GM21367 (cell line): ENCODE data around the gene SCGB2A2.

Experiments used
- ATAC-seq: cut with Tn5 transposase; IDR thresholded peaks from one replicate; pipeline ENCODE4 v1.9.1; 2021; ENCODE audit not compliant: unreplicated experiment

The SCGB2A2 gene

GRCh38 chr11:62269654-62270278 lies at the start of gene SCGB2A2:
Gene SCGB2A2 (plus strand): TSS chr11:62270158. CDS start chr11:62270217, 59 bp downstream.
- no peak for ATAC-seq

- no peak for ATAC-seq
These were observed 48.5 kb upstream of the SCGB2A2 start for GRCh38 chr11:62221498-62221897.

- no peak for ATAC-seq
These were observed 46.9 kb upstream of the SCGB2A2 start for GRCh38 chr11:62223095-62223494.

DNA sequence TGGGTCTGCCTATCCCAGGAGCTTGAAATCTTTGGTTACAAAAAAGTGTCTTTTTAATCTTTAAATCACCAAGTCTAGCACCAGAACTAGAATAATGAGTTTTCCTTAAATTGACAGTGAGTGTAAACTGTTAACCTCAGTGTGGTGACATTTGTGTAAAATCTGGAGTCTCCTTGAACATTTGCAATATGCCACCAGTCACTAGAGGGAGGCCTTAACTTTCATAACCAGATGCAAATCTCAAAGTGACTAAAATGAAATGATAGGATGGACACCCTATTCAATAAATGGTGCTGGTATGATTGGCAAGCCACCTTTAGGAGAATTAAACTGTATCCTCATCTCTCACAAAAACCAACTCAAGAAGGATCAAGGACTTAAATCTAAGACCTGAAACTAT lies 36.2 kb upstream of the SCGB2A2 start:
- no peak for ATAC-seq

DNA sequence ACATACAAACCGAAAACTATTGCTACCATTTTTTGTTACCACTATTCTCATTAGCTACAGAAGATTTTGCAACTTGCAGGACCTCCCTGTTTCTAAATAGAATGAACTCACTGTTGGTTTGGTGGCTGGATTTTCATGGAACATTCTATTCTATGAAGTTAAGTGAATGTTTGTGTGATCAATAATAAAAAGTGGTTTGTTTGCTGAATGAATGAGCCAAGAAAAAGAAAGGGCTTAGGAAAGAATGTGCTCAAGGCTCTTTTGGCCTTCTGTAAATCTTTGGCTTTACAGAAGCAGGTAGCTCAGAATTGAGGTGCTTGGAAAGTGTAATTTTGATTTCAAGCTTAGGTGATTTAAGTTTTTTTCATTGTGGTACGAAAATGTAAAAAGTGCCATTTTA lies 33.8 kb upstream of the SCGB2A2 start:
- ATAC-seq, result no peak

GRCh38 chr11:62237499-62237898 lies 32.5 kb upstream of the SCGB2A2 start:
- ATAC-seq, result no peak

DNA sequence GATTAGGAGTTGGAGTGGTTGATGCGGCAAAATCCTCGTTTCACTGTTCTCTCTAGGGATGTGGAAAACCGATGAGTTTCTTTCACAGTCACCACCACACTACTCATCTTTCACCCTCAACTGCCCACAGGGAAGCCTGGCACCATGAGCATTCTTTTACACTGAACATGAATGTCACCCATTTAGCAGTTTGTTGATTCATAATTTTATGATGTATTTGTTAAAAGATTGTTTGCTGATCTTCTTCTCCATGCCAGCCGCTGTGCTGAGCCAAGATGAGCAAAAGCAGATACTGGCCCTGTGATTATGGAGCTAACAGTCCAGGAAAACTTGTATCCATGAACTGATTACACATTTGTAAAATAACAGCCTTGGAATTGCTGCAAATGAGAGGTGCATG lies 31.8 kb upstream of the SCGB2A2 start:
- ATAC-seq, result no peak

GRCh38 chr11:62241095-62241494 lies 28.9 kb upstream of the SCGB2A2 start:
- no peak for ATAC-seq

DNA sequence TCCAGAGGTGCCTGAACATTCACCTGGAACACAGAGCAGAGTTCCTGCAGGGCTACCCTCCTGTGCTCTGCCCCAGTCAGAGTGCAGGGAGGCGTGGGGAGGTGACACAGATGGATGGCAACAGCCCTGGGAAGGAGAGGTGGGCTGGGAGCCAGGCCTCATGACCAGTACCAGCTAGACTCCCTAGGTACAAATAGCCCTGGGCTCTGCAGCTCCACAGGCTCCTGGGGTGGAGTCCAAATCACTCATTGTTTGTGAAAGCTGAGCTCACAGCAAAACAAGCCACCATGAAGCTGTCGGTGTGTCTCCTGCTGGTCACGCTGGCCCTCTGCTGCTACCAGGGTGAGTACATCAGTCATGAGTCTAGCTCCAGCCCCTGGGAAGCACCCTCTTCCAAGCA lies 27.9 kb upstream of the SCGB2A2 start, which contains the start of gene SCGB1D2:
Gene SCGB1D2 (plus strand): TSS at position 219 of the 400 bp plus-strand sequence. CDS start 69 bp downstream, at position 288.
- no peak for ATAC-seq

DNA sequence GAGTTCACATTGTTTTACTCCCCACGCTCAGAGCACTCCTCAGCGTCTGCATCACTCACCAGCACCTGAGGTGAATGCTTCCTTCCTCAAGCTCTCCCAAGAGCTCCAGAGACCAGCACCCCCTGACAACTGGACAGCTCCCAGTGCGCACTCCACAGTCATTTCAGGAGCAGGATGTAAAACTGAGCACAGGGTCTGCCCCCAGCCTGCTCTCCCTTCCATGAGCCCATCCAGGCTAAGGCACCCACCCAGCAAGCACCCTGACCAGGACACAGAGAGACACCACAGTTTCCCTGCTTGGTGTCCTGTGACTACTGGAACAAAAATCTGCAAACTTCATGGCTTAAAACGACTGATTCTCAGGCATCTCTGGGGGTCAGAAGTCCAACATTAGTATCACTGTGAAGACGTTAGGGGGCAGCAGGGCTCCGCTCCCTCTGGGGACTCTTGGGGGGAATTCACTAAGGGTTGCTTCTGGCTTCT lies 24.6 kb upstream of the SCGB2A2 start:
- ATAC-seq, result no peak

DNA sequence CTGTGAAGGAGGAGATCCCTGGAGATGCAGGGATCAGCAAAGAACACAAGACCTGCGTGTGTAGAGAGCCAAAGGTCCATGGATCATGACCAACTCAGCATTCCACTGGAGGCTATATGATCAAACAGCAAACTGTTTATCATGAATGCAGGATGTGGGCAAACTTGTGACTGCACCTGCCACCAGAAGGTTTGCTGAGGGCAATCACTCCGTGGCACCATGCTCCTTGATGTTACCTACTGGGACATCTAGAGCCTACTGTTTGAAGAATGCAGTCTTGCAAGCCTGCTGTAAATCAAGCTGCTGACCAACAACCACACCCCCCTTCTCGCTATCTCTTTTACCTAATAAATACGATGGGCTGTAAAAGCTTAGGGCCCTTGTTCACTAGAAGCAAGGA lies 18.3 kb upstream of the SCGB2A2 start:
- no peak for ATAC-seq

- no peak for ATAC-seq
These were observed 15.9 kb upstream of the SCGB2A2 start for GRCh38 chr11:62253999-62254542.

GRCh38 chr11:62256281-62256680 lies 13.7 kb upstream of the SCGB2A2 start:
- no peak for ATAC-seq

DNA sequence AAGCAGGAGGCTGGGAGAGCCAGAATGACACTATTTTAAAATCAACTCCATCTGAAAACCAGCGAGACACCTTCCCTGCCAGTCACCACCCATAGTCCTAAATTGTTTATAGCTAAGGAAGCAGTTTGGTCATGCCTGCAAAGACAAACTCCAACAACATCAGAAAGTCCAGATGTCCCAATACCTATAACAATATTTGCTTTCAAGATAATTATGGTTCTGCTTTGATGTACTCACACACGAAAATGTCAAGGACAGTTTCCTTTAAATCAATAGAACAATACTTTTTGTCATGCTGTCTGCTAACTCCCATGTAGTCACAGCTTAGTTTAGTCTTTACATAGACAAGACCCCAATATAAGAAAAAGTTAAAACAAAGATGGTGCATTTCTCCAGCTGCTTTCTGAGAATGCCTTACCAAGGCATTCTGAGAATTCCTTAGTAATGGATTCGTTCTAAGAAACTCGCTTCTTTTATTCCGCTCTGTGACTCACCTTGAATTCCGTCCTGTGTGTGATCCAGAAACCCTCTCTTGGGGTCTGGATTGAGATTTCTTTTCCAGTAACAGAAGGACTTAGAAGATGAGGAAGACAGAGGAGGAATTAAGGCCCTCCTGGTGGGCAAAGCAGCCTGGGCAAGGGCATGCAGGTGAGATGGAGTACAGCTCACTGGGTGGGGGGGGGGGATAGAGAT lies 9.6 kb upstream of the SCGB2A2 start:
- no peak for ATAC-seq

- ATAC-seq, result no peak
These were observed 6.0 kb upstream of the SCGB2A2 start for GRCh38 chr11:62264004-62264403.

DNA sequence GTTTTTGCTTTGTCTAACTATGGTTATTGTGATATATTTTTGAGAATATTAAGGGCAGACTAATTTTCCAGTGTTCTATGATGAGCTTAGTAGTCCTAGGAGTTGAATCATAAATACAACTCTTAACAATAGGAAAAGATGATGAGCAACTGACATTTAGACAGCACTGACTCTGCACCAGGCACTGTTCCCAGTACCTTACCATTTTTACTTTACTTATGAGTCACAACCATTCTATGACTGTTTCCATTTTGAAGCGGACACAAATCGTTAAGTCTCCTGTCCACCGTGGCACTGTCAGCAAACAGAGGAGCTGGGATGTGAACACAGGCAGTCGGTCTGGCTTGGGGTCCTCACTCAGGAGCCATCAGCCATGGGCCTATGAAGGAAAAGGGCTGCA lies 3.4 kb upstream of the SCGB2A2 start:
- ATAC-seq, result no peak

- ATAC-seq, result no peak
These were observed 2.9 kb upstream of the SCGB2A2 start for GRCh38 chr11:62267050-62267449.

- no peak for ATAC-seq
These were observed 2.4 kb upstream of the SCGB2A2 start for GRCh38 chr11:62267576-62267975.

DNA sequence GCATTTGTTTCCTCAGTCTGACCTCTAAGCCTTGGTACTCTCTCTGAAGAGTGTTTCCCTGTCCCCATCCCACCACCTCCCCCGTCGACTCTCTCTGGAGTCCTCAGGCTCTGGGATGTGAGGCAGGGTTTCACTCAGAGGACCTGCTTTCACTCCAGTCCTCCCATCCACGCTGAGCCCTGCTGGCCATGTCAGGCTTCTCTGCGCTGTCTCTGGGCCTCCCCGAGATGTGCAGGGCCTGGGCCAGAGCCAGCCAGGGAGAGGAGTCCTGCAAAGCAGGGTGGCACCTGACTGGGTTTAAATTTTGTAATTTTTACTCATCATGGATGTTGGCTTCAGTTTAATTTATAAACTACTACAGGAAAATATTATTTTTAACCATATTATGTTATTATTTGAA lies 3.3 kb downstream of the SCGB2A2 start:
- ATAC-seq, result no peak

GRCh38 chr11:62273789-62274275 lies 3.9 kb downstream of the SCGB2A2 start:
- ATAC-seq, result no peak

DNA sequence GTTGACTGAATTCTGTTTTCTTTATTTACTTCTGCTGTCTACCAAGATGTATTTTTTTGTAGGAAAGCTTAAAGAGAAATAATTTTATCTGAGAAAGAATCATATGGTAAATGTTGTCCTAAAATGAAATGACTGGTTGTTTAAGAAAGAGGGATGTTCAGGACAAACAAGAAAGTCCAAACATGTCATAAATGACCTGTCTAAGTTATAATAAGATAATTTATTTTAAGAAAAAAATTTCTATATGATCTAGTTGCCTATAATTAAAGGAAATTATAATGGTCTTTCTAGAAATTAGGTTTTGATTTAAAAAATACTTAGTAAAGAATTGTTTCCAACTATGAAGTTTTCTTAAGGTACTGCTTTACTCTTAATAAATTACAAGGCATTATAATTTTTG lies 10.5 kb downstream of the SCGB2A2 start:
- ATAC-seq, result no peak

DNA sequence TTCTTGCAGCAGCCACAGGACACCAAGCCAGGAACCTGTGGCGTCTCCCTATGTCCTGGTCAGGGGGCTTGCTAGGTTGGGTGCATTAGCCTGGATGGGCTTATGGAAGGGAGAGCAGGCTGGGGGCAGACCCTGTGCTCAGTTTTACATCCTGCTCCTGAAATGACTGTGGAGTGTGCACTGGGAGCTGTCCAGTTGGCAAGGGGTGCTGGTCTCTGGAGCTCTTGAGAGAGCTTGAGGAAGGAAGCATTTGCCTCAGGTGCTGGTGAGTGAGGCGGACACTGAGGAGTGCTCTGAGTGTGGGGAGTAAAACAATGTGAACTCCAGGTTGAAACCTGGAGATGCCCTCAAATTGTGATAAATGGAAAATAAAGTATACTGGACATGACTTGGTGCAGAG lies 25.5 kb downstream of the SCGB2A2 start:
- no peak for ATAC-seq
